HG02852 (cell line): ENCODE measurements around the gene CRK.
A peak's percentile ranks its signal among the peaks of the same experiment; 100 is the strongest.

ENCODE experiments used
- ATAC-seq: cut with Tn5 transposase; IDR thresholded peaks from one replicate; pipeline ENCODE4 v1.9.1; 2021; ENCODE audit warnings: mild to moderate bottlenecking, moderate library complexity; ENCODE audit not compliant: unreplicated experiment

The CRK gene

DNA sequence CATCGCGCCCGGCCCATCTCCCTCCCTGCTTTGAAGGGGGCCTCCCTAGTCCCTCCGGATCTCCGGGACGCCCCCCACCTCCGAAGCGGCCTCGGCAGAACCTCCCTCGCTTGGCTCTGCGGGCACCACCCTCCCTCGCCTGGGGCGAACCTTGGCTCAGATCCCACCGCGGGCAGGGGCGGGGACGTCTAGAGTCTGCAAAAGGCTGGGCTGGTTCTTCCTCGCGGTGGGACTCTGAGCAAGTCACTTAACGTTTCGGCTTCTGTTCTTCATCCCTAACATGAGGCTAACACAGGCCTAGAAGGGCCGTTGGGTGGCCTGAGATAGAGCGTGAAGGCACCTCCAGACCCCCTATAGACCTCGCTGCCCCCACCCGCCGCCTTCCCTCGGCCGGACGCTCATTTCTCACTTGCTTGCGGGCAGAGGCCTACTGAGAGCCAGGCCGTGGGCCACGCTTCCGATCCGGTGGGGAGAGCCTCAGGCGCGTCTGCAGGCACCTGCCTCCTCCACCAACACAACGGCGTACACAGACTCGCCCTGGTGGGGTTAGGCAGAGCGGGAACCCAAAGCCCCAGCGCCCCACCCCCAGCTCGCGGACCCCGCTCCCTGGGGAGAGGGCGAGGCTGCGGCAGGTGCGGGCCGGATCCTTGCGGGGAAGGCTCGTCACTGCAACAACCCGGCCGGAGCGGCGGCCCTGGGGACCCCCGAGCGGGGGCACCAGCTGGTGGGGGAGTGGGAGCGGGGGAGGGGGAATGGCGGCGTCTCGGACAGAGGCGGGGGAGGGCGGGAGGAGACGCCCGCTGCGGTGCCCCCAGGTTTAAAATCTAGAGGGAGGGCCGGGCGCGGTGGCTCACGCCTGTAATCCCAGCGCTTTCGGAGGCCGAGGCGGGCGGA lies 31.0 kb upstream of the CRK start:
- no peak for ATAC-seq

DNA sequence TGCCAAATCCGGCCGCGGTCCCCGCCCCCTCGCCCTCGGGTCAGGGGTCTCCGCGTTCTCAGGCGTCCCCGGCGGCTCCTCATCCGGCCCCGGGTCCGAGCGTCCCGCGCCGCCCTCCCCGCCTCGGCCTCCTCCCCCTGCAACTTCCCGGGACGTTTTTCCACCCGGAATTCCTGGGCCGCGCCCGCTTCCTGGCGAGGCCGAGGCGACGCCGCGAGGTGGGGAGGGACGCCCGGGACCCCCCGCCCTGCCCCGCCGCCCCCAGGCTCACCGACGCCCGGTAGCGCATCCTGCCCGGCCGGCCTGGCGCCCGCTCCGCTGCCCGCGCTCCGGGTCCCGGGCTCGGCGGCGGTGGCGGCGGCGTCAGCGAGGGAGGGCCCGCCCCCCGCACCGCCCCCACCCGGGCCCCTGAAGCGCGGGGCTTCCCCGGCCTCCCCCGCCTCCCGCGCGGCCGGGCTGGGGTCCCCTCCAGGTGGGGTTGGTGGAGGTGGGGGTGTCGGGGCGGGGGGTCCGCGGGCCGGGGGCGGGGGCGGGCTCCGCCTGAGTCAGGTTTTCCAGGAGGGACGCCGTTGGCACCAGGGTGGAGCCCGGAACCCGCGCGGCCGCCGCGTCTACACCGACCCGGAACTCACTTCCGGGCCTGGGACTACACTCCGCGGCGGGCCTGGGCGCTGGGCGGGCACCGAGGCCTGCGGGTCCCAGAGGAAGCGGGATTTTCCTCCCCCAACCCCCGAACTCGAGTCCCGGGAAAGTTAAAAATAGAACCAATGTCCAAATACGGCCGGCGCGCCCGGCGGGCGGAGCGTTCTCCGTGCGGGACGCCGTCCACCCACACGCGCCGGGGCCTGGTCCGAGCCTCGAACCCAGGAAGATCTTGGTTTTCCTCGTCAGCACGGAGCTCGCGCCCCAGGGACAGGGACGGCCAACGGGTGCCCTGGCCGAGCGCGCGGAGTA lies 29.7 kb upstream of the CRK start:
- no peak for ATAC-seq

DNA sequence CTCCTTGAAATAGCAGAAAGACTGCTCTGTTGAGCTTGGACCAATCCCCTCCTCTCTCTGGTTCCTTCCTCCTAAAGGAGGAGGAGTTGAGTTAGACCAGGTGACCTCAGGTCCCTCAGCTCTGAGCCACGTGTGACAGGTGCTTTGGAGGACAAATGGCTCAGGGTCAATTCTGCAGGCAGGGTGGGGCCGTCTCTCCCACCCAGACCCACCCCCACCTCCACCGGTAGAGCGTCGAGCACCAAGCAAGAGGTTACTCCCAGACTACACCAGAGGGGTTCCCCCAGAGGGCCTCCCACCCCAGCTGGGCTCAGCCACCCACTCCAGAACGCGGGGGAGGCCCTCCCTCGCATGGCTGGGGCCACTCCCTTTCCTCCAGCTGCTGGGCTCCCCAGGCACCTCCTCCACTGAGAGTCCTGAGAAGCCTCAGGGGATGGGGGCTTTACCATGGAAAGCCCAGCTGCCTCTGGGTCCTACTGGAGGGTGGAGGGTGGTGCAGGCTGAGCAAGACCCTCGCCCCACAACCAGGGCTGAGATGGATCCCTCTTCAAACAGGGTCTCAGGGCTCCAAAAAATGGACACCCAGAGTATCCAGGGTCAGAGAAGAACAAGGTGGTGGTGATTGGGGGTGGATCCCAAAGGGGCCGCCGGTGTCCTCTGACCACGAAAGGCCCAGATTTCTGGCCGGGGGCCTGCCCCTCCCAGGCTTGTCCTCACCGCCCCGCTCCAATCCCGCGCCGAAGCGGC lies 28.8 kb upstream of the CRK start:
- ATAC-seq: no peak

DNA sequence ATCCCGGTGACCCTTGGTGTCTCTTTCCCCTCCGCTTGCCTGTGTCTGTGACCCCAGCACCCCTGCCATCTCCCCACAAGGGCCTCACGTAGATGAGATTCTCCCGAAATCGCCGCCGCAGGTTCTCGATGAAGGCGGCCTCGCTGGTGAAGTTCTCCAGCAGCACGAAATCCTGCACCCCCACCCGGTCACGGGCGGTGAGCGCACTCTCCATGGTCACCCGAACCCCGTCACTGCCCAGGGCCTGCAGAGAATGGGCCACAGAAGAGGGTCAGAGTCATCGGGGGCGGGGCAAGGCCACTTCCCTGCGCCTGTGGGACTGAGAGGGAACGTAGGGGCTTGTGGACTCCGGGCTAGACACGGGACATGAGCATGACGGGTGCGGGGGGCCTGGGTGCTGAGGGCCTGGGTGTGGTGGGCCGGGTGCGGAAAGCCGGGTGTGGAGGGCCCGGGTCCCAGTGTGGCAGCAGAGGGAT lies 28.1 kb upstream of the CRK start:
- no peak for ATAC-seq

DNA sequence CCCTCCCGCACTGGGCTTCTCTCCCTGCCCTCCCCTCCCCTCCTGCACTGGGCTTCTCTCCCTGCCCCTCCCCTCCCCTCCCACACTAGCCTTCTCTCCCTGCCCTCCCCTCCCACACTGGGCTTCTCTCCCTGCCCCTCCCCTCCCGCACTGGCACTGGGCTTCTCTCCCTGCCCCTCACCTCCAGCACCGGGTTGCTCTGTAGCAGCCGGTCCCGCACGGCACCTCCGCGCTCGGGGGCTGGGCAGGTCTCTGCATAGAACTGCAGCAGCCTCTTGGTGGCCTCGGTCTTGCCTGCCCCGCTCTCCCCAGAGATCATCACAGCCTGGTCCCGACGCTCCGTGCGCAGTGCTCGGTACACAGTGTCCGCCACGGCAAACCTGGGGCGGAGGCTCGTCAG lies 26.6 kb upstream of the CRK start:
- no peak for ATAC-seq

DNA sequence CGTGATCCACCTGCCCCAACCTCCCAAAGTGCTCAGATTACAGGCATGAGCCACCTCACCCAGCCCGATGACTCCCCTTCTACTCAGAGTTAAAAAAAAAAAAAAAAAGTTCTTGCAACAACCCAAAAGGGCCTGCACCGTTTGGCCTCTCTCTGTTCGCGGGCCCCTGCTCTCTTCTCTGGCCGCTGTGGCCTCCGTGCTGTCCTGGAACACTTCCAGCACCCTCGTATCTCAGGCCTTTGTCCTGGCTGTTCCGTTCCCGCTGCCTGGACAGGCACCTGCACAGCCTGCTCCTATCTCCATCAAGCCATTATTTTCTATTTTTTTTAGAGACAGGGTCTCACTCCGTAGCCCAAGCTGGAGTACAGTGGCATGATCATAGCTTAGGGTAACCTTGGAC lies 25.7 kb upstream of the CRK start:
- ATAC-seq: no peak

DNA sequence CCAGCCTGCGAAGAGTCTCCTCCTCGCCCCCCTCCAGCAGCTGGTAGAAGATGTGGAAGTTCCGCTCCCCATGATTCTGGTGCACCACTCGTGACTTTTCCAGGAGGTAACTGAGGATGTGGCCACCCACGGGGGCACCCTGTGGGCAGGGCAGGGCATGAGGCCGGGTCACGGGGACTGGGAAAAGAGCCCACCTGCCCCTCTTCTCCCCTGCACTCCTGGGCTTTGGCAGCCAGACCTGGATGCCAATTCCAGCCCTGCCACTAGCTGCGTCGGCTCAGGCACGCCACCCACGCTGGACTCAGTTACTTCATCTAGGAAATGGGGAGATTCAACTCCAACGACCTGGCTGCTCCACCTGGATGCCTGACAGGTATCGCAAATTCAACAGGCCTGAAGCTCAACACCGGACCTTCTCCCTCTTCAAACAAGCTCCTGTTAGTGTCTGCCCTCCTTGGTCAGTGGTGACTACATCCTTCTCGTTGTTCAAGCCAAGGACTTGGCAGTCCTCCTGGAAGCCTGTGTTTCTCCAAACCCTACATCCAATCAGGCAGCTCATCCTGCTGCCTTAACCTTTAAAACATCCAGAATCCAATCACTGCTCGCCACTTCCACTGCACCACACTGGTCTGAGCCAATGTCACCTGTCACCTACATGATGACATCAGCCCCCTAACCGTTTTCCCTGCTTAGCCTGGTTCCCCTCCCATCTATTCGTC lies 24.9 kb upstream of the CRK start:
- ATAC-seq: no peak

DNA sequence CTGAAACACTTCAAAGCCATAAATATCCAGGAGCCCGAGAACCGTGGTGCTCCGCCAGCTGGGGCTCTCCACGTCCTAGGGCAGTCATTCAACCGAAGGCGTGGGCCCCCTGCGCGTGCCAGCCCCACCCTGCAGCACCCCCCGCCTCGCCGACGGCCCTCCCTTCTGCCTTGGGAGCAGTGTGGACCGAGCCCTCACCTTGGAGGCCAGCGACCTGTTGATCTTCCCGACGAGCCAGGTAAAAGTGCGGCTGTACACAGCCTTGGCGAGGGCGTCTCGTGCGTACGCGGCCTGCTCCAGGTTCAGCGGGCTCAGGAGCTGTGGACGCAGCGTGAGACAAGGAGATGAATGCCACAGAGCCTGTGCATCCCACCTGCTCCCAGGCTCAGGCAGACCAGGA lies 22.4 kb upstream of the CRK start:
- no peak for ATAC-seq

DNA sequence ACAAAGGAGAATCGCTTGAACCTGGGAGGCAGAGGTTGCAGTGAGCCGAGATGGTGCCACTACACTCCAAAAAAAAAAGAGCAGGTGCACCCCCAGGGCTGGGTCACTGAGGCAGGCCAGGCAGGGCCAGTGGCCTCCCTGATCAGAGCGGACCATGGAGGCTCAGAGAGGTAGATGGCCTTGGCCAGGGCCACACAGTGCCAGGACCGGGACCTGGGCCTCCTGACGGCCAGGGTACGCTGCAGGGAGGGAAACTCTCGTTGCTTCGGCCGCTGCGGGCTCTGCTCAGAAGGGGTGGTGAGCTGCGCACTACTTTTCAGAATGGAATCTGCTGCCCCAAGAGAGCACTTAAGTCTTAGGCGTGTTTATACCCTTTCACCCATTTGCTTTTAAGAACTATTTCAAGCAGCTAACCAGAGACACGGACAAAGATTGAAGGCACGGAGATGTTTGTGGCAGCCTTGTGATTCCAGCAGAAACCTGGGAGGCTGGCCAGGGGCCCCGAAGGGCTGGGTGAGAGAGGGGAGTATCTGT lies 19.4 kb upstream of the CRK start:
- ATAC-seq: no peak

DNA sequence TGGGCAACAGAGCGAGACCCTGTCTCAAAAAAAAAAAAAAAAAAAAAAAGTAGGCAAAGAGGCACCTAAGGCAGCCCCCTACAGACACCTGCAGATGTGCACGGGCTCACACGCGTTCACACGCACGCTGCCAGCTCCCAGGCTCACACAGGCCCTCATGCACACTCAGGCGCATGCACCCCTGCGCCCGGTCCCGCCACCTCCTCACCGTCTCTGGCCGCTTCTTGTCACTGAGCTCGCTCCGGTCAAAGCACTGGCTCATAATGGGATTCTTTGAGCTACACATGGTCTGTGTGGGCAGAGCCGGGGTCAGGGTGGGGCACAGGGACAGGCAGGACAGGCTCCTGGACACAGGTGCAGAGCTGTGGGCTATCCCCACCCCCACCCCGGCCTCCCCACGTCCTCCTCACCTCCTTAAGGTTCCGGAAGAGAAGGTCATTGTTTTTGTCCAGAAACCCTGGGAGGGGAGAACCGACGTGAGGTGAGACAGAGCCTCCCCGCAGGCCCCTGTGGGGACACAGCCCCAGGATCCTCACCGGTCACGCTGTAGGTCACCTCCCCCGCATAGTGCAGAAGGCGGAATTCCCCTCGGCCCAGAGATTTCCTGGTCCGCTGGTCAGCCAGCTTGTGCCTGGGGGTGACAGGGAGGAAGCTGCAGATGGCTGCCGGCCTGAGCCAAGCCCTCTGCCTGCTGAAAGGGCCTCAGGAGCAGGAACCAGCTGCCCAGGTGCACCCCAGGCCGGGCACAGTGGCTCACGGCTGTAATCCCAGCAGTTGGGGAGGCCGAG lies 18.6 kb upstream of the CRK start:
- ATAC-seq: peak; percentile 70

DNA sequence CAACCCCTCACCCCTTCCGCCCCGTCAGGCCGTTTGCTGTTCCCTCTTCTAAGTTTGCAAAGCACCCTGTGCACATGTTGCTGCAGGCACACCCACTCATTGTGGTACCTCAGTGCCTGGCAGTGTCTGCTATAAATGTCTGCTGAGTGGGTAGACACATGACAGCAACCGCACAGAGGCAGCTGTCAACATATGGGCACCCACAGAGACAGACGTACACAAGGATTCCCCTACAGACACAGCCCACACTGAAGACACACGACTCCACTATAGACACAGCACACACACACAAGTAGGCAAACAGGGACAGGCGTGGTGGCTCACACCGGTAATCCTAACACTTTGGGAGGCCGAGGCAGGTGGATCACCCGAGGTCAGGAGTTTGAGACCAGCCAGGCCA lies 17.8 kb upstream of the CRK start:
- no peak for ATAC-seq

DNA sequence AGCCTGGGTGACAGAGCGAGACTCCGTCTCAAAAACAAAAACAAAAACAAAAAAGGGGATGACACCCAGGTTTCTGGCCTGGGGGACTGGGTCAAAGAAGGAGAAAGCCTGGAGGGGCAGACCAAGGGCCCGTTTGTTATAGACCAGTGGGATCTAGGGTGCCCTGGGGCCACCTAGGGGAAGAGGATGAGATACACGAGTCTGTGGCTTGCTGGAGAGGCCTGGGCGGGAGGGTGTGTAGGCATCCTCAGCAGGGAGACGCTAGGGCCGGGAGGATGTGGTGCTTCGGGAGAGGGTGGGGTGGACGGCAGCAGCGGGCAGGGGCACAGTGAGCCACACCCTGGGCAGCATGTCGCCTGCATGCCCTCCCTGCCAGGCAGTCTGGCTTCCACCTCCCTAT lies 17.1 kb upstream of the CRK start:
- ATAC-seq: no peak

DNA sequence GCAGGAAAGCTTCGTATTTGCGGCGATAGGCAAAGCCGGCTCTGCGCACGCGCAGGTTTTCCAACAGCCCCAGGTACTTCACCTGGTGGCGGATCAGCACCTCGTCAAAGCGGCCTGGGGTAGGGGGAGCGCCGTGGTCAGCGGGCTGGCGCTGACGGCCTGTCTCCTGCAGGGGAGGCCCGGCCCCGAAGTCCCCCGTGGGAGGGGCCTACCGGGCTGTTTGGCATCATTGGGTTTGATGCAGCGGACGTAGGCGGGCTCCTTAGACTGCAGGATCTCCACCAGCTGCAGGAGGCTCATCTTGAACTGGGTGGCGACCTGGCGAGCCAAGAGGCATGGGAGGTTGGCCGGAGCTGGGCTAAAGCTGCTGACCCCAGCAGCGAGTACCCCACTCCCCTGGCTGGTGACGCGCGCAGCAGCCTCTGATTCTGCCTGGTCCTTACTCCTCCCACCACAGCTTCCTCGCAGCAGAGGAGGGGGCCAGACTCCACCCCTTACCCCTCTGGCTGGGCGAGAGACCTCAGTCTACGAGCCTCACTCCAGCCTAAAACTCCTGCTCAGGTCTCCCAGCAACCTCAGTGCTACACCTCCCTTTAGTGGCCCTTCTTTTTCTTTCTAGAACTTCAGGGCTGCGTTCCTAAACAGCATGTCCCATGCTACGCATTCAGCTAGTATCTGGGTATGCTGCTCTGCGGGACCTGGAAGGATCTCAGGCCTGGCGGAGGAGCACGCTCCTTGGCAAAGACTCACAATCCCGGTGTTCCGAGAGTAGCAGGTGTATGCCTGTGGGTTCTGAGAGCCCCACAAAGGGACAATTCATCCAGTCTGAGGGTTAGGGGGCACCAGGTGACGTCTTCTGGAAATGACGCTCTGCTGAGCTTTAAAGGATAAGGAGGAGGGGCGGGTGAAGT lies 16.1 kb upstream of the CRK start:
- ATAC-seq: no peak

DNA sequence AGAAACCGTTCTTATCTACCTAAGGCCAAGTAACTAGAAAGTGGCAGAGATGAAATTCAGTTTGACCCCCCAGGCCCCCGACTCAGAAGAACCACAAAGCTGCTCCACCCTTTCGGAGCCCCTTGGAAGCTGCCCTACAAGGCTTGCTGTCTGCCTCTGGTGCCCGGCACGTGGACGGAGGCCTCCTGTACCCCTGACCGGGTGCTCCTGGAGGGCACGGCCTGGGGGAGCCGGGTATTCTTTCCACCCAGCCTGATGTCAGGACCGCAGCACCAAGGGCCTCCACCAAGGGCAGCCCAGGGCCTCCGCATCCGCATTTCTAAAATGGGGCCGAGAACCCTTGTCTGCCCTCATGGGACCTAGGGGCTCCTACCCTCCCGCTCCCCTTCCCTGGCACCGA lies 15.5 kb upstream of the CRK start:
- ATAC-seq: no peak

DNA sequence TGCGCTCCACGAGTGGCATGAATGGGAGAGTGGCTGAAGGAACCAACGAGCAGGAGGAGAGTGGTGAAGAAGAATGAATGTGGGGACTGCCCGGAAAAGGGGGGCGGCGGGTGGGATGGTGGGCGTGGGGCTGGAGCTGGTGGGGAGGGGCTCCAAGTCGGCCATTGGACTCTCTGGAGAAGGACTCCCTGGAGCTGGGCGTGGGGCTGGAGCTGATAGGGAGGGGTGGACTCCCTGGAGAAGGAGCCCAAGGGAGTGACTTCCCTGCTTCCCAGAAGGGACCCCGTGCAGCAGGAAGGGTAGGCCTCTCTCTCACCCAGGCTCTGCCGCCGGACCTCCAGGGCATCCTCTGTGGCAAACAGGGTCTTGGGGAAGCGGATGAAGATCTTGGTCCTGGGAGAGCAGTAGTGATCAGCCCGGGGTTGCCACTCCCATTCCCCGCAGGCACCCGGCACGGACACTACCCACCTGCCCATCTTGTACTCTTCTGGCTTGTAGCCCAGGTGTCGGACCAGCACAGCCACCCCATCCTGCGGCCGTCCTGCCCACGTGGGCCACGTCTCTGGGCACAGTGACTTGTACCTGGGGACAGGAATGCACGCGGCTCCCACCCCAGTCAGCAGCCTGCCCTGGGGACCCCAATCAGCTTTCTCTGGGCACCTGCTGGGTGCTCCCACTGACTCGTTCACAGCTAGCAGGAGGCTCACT lies 14.9 kb upstream of the CRK start:
- no peak for ATAC-seq

DNA sequence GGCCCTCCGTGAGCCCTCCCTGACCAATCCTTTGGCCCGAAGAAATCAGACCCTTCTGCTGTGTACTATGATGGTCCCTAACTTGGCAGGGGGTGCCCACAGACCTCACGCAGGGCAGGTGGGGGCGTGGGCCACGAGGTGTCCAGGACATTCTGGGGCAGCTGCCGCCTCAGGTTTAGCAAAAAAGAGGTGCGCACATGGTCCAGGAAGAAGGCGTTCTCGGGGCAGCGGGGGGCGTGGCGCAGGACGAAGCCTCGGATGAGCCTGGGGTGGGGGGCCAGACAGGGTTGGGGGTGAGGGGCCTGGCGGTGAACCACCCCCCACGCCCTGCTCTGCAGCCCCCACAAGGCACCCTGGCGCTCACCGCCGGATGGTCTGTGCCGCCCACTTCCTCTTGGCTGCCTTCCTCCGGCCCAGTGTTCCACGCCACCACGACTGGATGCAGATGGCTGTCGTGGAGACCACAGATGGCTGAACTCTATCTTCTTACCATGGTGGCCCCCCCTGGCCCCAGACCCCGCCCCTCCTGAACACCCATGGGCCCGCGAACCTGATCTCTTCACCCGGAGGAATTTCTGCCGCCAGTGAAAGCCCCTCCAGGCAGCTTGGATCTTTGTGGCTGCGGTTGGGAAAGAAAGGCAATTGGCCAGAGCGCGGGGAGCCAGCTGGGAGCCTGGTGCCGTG lies 14.2 kb upstream of the CRK start:
- no peak for ATAC-seq

DNA sequence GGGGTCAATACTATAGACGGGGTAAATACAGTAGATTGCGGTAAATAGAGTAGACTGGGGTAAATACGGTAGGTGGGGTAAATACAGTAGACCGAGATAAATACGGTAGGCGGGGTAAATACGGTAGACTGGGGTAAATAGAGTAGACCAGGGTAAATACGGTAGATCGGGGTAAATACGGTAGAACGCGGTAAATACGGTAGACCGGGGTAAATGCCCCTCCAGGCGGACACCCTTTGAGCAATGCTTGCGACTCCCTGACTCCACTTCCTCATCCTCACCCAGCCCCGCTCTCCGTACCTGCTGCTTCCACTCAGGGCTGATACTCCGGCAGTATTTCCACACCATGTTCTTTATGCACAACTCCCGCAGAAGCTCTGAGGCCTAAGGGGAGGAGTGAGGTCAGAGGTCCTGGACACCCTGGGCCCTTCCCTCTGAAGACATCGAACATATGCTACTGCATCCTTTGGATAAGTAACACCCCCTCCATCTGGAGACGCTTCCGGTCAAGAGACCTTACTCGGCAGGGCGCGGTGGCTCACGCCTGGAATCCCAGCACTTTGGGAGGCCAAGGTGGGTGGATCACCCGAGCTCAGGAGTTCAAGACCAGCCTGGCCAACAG lies 13.3 kb upstream of the CRK start:
- no peak for ATAC-seq
